Dendritic cell treated with granulocyte-macrophage colony-stimulating factor and Interleukin-4, amounts not matched to agents 40 ng/mL and 50 ng/mL, for 4 days (primary cell): ENCODE results near the gene IL1RAPL1.

ENCODE experiments used
- H3K27ac Mint-ChIP-seq: one replicate; pipeline ENCODE4 v1.8.0; 2022; ENCODE audit warnings: mild to moderate bottlenecking, mixed read lengths
- H3K27me3 Mint-ChIP-seq: one replicate; pipeline ENCODE4 v1.8.0; 2022; ENCODE audit warnings: mild to moderate bottlenecking, mixed read lengths
- H3K36me3 Mint-ChIP-seq: one replicate; pipeline ENCODE4 v1.8.0; 2022; ENCODE audit warnings: low read depth, mixed read lengths
- H3K4me1 Mint-ChIP-seq: one replicate; pipeline ENCODE4 v1.8.0; 2022; ENCODE audit warnings: low read depth, mixed read lengths
- H3K4me3 Mint-ChIP-seq: one replicate; pipeline ENCODE4 v1.8.0; 2022; ENCODE audit warnings: mild to moderate bottlenecking, moderate library complexity, mixed read lengths
- H3K9me3 Mint-ChIP-seq: one replicate; pipeline ENCODE4 v1.8.0; 2022; ENCODE audit warnings: mixed read lengths
- intact Hi-C: fragments of 100-400 bp; cut with micrococcal nuclease; formaldehyde crosslinking; loops from one replicate; pipeline ENCODE4 v1.15.0; 2022

The IL1RAPL1 gene

GRCh38 chrX:29913647-29914046 is 1326.4 kb downstream of the IL1RAPL1 start:
- H3K4me3 Mint-ChIP-seq = no peak overlapping the region
- H3K4me1 Mint-ChIP-seq = no peaks in the 10 kb centered on the region
- intact Hi-C loops = no loop called here
- H3K9me3 Mint-ChIP-seq = no peaks in the 10 kb centered on the region
- H3K27ac Mint-ChIP-seq = no peak overlapping the region
- H3K36me3 Mint-ChIP-seq = no peaks in the 10 kb centered on the region
- H3K27me3 Mint-ChIP-seq = no peaks in the 10 kb centered on the region

- Mint-ChIP-seq H3K27ac (no peak overlapping the region), H3K9me3 (no peaks in the 10 kb centered on the region), H3K36me3 (no peaks in the 10 kb centered on the region), H3K4me3 (no peak overlapping the region), H3K27me3 (no peaks in the 10 kb centered on the region), H3K4me1 (no peaks in the 10 kb centered on the region)
- intact Hi-C loops = no loop called here
These were observed 1335.4 kb downstream of the IL1RAPL1 start for GRCh38 chrX:29922607-29923006.

- no peak overlapping the region for H3K27ac Mint-ChIP-seq
- no peaks in the 10 kb centered on the region for H3K27me3 Mint-ChIP-seq
- no peak overlapping the region for H3K4me3 Mint-ChIP-seq
- H3K9me3 Mint-ChIP-seq = no peaks in the 10 kb centered on the region
- intact Hi-C loops = no loop called here
- no peaks in the 10 kb centered on the region for H3K4me1 Mint-ChIP-seq
- H3K36me3 Mint-ChIP-seq = no peaks in the 10 kb centered on the region
These were observed 1338.8 kb downstream of the IL1RAPL1 start for GRCh38 chrX:29926056-29926455.

GRCh38 chrX:29926659-29927058 is 1339.4 kb downstream of the IL1RAPL1 start:
- H3K9me3 Mint-ChIP-seq = no peaks in the 10 kb centered on the region
- no peaks in the 10 kb centered on the region for H3K27me3 Mint-ChIP-seq
- no peaks in the 10 kb centered on the region for H3K36me3 Mint-ChIP-seq
- H3K4me3 Mint-ChIP-seq = no peak overlapping the region
- H3K27ac Mint-ChIP-seq = no peak overlapping the region
- H3K4me1 Mint-ChIP-seq = no peaks in the 10 kb centered on the region
- intact Hi-C loops = no loop called here

- Mint-ChIP-seq H3K27ac (no peak overlapping the region), H3K27me3 (no peaks in the 10 kb centered on the region)
- intact Hi-C loops = no loop called here
These were observed 1348.2 kb downstream of the IL1RAPL1 start for GRCh38 chrX:29935455-29935854.

GRCh38 chrX:29940750-29941149 is 1353.5 kb downstream of the IL1RAPL1 start:
- Mint-ChIP-seq H3K4me1 (no peaks in the 10 kb centered on the region), H3K27ac (no peak overlapping the region), H3K9me3 (no peaks in the 10 kb centered on the region), H3K27me3 (no peaks in the 10 kb centered on the region), H3K36me3 (no peaks in the 10 kb centered on the region), H3K4me3 (no peak overlapping the region)
- intact Hi-C loops = no loop called here

More at GRCh38 chrX:29935455-29935854, 1348.2 kb downstream of the IL1RAPL1 start:
- Mint-ChIP-seq H3K9me3 (no peaks in the 10 kb centered on the region), H3K4me1 (no peaks in the 10 kb centered on the region), H3K4me3 (no peak overlapping the region), H3K36me3 (no peaks in the 10 kb centered on the region)

GRCh38 chrX:29941287-29941686 is 1354.0 kb downstream of the IL1RAPL1 start:
- H3K4me1 Mint-ChIP-seq = no peaks in the 10 kb centered on the region
- intact Hi-C loops = no loop called here
- no peaks in the 10 kb centered on the region for H3K9me3 Mint-ChIP-seq
- H3K27ac Mint-ChIP-seq = no peak overlapping the region
- H3K27me3 Mint-ChIP-seq = no peaks in the 10 kb centered on the region
- no peaks in the 10 kb centered on the region for H3K36me3 Mint-ChIP-seq
- H3K4me3 Mint-ChIP-seq = no peak overlapping the region

GRCh38 chrX:29947225-29947624 is 1360.0 kb downstream of the IL1RAPL1 start:
- Mint-ChIP-seq H3K4me1 (no peaks in the 10 kb centered on the region), H3K27me3 (no peaks in the 10 kb centered on the region), H3K36me3 (no peaks in the 10 kb centered on the region), H3K27ac (no peak overlapping the region), H3K9me3 (no peaks in the 10 kb centered on the region), H3K4me3 (no peak overlapping the region)
- intact Hi-C loops = no loop called here

GRCh38 chrX:29948653-29949052 is 1361.4 kb downstream of the IL1RAPL1 start:
- Mint-ChIP-seq H3K4me3 (no peak overlapping the region), H3K27ac (no peak overlapping the region), H3K4me1 (no peaks in the 10 kb centered on the region), H3K27me3 (no peaks in the 10 kb centered on the region), H3K9me3 (no peaks in the 10 kb centered on the region), H3K36me3 (no peaks in the 10 kb centered on the region)
- intact Hi-C loops = no loop called here

GRCh38 chrX:29952016-29952415 is 1364.8 kb downstream of the IL1RAPL1 start:
- Mint-ChIP-seq H3K9me3 (no peaks in the 10 kb centered on the region), H3K4me1 (no peaks in the 10 kb centered on the region), H3K27ac (no peak overlapping the region), H3K4me3 (no peak overlapping the region), H3K27me3 (no peaks in the 10 kb centered on the region), H3K36me3 (no peaks in the 10 kb centered on the region)
- intact Hi-C loops = no loop called here

- Mint-ChIP-seq H3K4me1 (no peaks in the 10 kb centered on the region), H3K27ac (no peak overlapping the region), H3K9me3 (no peaks in the 10 kb centered on the region), H3K27me3 (no peaks in the 10 kb centered on the region), H3K4me3 (no peak overlapping the region), H3K36me3 (no peaks in the 10 kb centered on the region)
- intact Hi-C loops = no loop called here
These were observed 1374.8 kb downstream of the IL1RAPL1 start for GRCh38 chrX:29962061-29962460.

GRCh38 chrX:29965634-29966033 is 1378.4 kb downstream of the IL1RAPL1 start:
- H3K36me3 Mint-ChIP-seq = no peaks in the 10 kb centered on the region
- no peak overlapping the region for H3K27ac Mint-ChIP-seq
- no peaks in the 10 kb centered on the region for H3K27me3 Mint-ChIP-seq
- H3K4me1 Mint-ChIP-seq = no peaks in the 10 kb centered on the region
- no peak overlapping the region for H3K4me3 Mint-ChIP-seq
- H3K9me3 Mint-ChIP-seq = no peaks in the 10 kb centered on the region
- intact Hi-C loops = no loop called here

- Mint-ChIP-seq H3K9me3 (peaks cover 13% of the 10 kb centered on the region), H3K36me3 (no peaks in the 10 kb centered on the region)
- intact Hi-C loops = no loop called here
These were observed 1404.8 kb downstream of the IL1RAPL1 start for GRCh38 chrX:29992083-29992482.

GRCh38 chrX:30005813-30006212 is 1418.6 kb downstream of the IL1RAPL1 start:
- Mint-ChIP-seq H3K27ac (no peak overlapping the region), H3K27me3 (no peaks in the 10 kb centered on the region), H3K9me3 (peaks cover 3% of the 10 kb centered on the region), H3K4me1 (no peaks in the 10 kb centered on the region), H3K4me3 (no peak overlapping the region), H3K36me3 (no peaks in the 10 kb centered on the region)
- intact Hi-C loops = no loop called here

More at GRCh38 chrX:29992083-29992482, 1404.8 kb downstream of the IL1RAPL1 start:
- no peaks in the 10 kb centered on the region for H3K27me3 Mint-ChIP-seq
- no peaks in the 10 kb centered on the region for H3K4me1 Mint-ChIP-seq
- H3K4me3 Mint-ChIP-seq = no peak overlapping the region
- no peak overlapping the region for H3K27ac Mint-ChIP-seq
